SK-N-MC (cell line): ENCODE results near the gene SOBP.

Source experiments
- DNase-seq: peaks from one replicate; pipeline ENCODE4 v3.0.0-alpha.2; 2011; ENCODE audit warnings: low read depth, low spot score
- H3K27ac ChIP-seq: fragments of 200-600 bp; sonication (generic); 2 replicates; pipeline ENCODE4 v1.5.1; 2016; ENCODE audit warnings: mixed run types
- H3K36me3 ChIP-seq: fragments of 200-600 bp; sonication (generic); 2 replicates; pipeline ENCODE4 v1.6.1; 2017; ENCODE audit warnings: antibody characterized with exemption, low read length, mixed read lengths; ENCODE audit not compliant: insufficient read depth
- H3K4me3 ChIP-seq: fragments of 200-600 bp; sonication (generic); 2 replicates; pipeline ENCODE4 v1.5.1; 2016
- H3K9ac ChIP-seq: fragments of 200-600 bp; sonication (generic); 2 replicates; pipeline ENCODE4 v1.8.0; 2017; ENCODE audit warnings: mixed run types, mixed read lengths; ENCODE audit not compliant: insufficient read length
- H3K9me3 ChIP-seq: fragments of 200-600 bp; sonication (generic); 2 replicates; pipeline ENCODE4 v1.6.1; 2017; ENCODE audit warnings: low read depth, mild to moderate bottlenecking, antibody characterized with exemption, low read length, moderate library complexity, mixed read lengths
- EZH2 ChIP-seq: fragments of 200-600 bp; sonication (generic); IDR thresholded peaks from one replicate; pipeline ENCODE4 v1.6.1; 2017; ENCODE audit warnings: antibody characterized with exemption
- FOXP2 ChIP-seq: optimal IDR thresholded peaks from 2 replicates; pipeline ENCODE3; 2011; ENCODE audit warnings: mild to moderate bottlenecking, moderate library complexity; ENCODE audit not compliant: insufficient read depth; ENCODE audit errors: extremely low read length, control extremely low read depth
- POLR2AphosphoS5 ChIP-seq: IDR thresholded peaks from 2 replicates; pipeline ENCODE4 v1.6.1; 2012; ENCODE audit warnings: mild to moderate bottlenecking, low read depth, low read length, borderline replicate concordance

Gene SOBP

GRCh38 chr6:107630348-107630977, 140.5 kb downstream of the SOBP start:
- no peak overlapping the region for H3K4me3 ChIP-seq
- no peak for DNase-seq
- no peak overlapping the region for H3K9ac ChIP-seq
- no peak overlapping the region for H3K27ac ChIP-seq
- H3K9me3 ChIP-seq, result no peaks in the 10 kb centered on the region
- no peak for TF ChIP-seq EZH2
- no peak for TF ChIP-seq POLR2AphosphoS5
- no peak for TF ChIP-seq FOXP2
- H3K36me3 ChIP-seq, result no peaks in the 10 kb centered on the region

- no peak overlapping the region for H3K4me3 ChIP-seq
- no peaks in the 10 kb centered on the region for H3K9me3 ChIP-seq
- TF ChIP-seq EZH2, result no peak
- no peak for TF ChIP-seq POLR2AphosphoS5
- no peak for TF ChIP-seq FOXP2
- DNase-seq, result no peak
- H3K27ac ChIP-seq, result no peak overlapping the region
- no peak overlapping the region for H3K9ac ChIP-seq
- H3K36me3 ChIP-seq, result no peaks in the 10 kb centered on the region
These were observed 142.6 kb downstream of the SOBP start for GRCh38 chr6:107632381-107633136.

GRCh38 chr6:107633680-107634323, 143.9 kb downstream of the SOBP start:
- TF ChIP-seq FOXP2 (no peak), EZH2 (no peak), POLR2AphosphoS5 (no peak)
- DNase-seq, result no peak
- H3K36me3 ChIP-seq, result no peaks in the 10 kb centered on the region
- H3K4me3 ChIP-seq, result no peak overlapping the region
- H3K9me3 ChIP-seq, result no peaks in the 10 kb centered on the region
- no peak overlapping the region for H3K9ac ChIP-seq
- H3K27ac ChIP-seq, result no peak overlapping the region

GRCh38 chr6:107634324-107635056, 144.6 kb downstream of the SOBP start:
- no peaks in the 10 kb centered on the region for H3K9me3 ChIP-seq
- no peak for DNase-seq
- no peak for TF ChIP-seq FOXP2
- TF ChIP-seq EZH2, result no peak
- no peak for TF ChIP-seq POLR2AphosphoS5
- H3K9ac ChIP-seq, result no peak overlapping the region
- no peak overlapping the region for H3K4me3 ChIP-seq
- no peak overlapping the region for H3K27ac ChIP-seq
- no peaks in the 10 kb centered on the region for H3K36me3 ChIP-seq

- H3K9ac ChIP-seq, result no peak overlapping the region
- TF ChIP-seq EZH2 (no peak), POLR2AphosphoS5 (no peak)
- no peak overlapping the region for H3K4me3 ChIP-seq
- no peak for DNase-seq
- H3K27ac ChIP-seq, result no peak overlapping the region
- H3K36me3 ChIP-seq, result no peaks in the 10 kb centered on the region
- H3K9me3 ChIP-seq, result no peaks in the 10 kb centered on the region
These were observed 145.2 kb downstream of the SOBP start for GRCh38 chr6:107635057-107635515.

GRCh38 chr6:107636486-107636885, 146.6 kb downstream of the SOBP start:
- H3K9me3 ChIP-seq, result no peaks in the 10 kb centered on the region
- no peak overlapping the region for H3K27ac ChIP-seq
- no peak for DNase-seq
- H3K36me3 ChIP-seq, result no peaks in the 10 kb centered on the region
- no peak overlapping the region for H3K4me3 ChIP-seq
- TF ChIP-seq POLR2AphosphoS5 (no peak), FOXP2 (no peak), EZH2 (no peak)
- H3K9ac ChIP-seq, result no peak overlapping the region

GRCh38 chr6:107637316-107638315, 147.7 kb downstream of the SOBP start:
- TF ChIP-seq EZH2 (no peak), FOXP2 (no peak), POLR2AphosphoS5 (no peak)
- H3K9me3 ChIP-seq, result no peaks in the 10 kb centered on the region
- no peaks in the 10 kb centered on the region for H3K36me3 ChIP-seq

More at GRCh38 chr6:107637316-107638315, 147.7 kb downstream of the SOBP start:
- no peak for DNase-seq
- no peak overlapping the region for H3K27ac ChIP-seq
- H3K4me3 ChIP-seq, result no peak overlapping the region
- no peak overlapping the region for H3K9ac ChIP-seq
